HEK293 (cell line): ENCODE measurements around the gene CCDC40.

Experiments used
- CTCF ChIA-PET: fragments of 350-600 bp; formaldehyde crosslinking; extraction: SDS; loops from one replicate; lab custom pipeline; 2021; ENCODE audit warnings: antibody characterized with exemption; lab: Yijun Ruan, JAX
- POLR2A ChIA-PET: fragments of 300-600 bp; formaldehyde crosslinking; extraction: SDS; loops from one replicate; lab custom pipeline; 2020; ENCODE audit warnings: antibody characterized with exemption, inconsistent platforms; lab: Yijun Ruan, JAX
- H3K27ac ChIP-seq: fragments of 200-500 bp; sonication (Bioruptor generic); 2 replicates; pipeline ENCODE4 v1.5.1; 2014; ENCODE audit warnings: low read depth, low read length, control low read depth, inconsistent platforms; ENCODE audit errors: extremely low read depth
- H3K36me3 ChIP-seq, 2 experiments: fragments of 200-500 bp in 1 of 2; sonication (Bioruptor generic) in 1 of 2; 1 replicate in 1 of 2; 2 replicates in 1 of 2; pipeline ENCODE4 v1.5.1; 2014 to 2017; ENCODE audit warnings: inconsistent platforms in 2 of 2, low read length in 2 of 2; ENCODE audit not compliant: control insufficient read depth in 2 of 2, insufficient read depth in 1 of 2
- H3K4me1 ChIP-seq: fragments of 200-500 bp; sonication (Bioruptor generic); 2 replicates; pipeline ENCODE4 v1.5.1; 2014; ENCODE audit warnings: mild to moderate bottlenecking, low read length, inconsistent platforms; ENCODE audit not compliant: control insufficient read depth, insufficient read depth
- H3K4me3 ChIP-seq: 2 replicates; pipeline ENCODE4 v1.5.1; 2011; ENCODE audit warnings: low read depth, mild to moderate bottlenecking, control low read depth, low read length, moderate library complexity
- H3K9me3 ChIP-seq: fragments of 200-500 bp; sonication (Bioruptor generic); 2 replicates; pipeline ENCODE4 v1.5.1; 2014; ENCODE audit warnings: low read depth, low read length, inconsistent platforms; ENCODE audit not compliant: control insufficient read depth, insufficient read depth
- GLIS1 ChIP-seq: fragments of 450-650 bp; formaldehyde crosslinking; IDR thresholded peaks from 2 replicates; pipeline ENCODE4 v1.5.1; 2016; ENCODE audit warnings: missing biosample characterization, missing genetic modification characterization
- KLF16 ChIP-seq: fragments of 450-650 bp; formaldehyde crosslinking; IDR thresholded peaks from 2 replicates; pipeline ENCODE4 v1.5.1; 2017; ENCODE audit warnings: missing biosample characterization, missing genetic modification characterization
- ZBTB26 ChIP-seq: fragments of 450-650 bp; formaldehyde crosslinking; optimal IDR thresholded peaks from 2 replicates; pipeline ENCODE3; 2016; ENCODE audit warnings: missing biosample characterization, mild to moderate bottlenecking, missing genetic modification characterization
- ZFHX2 ChIP-seq: fragments of 450-650 bp; formaldehyde crosslinking; conservative IDR thresholded peaks from 2 replicates; pipeline ENCODE4 v1.5.1; 2016; ENCODE audit warnings: missing biosample characterization, missing genetic modification characterization
- ZNF112 ChIP-seq: fragments of 450-650 bp; formaldehyde crosslinking; IDR thresholded peaks from 2 replicates; pipeline ENCODE4 v1.5.0; 2017; ENCODE audit warnings: missing biosample characterization, missing genetic modification characterization
- ZNF266 ChIP-seq: fragments of 450-650 bp; formaldehyde crosslinking; IDR thresholded peaks from 2 replicates; pipeline ENCODE4 v1.5.1; 2016; ENCODE audit warnings: missing biosample characterization, missing genetic modification characterization, low read depth
- ZNF280C ChIP-seq: fragments of 450-650 bp; formaldehyde crosslinking; IDR thresholded peaks from 2 replicates; pipeline ENCODE4 v1.5.1; 2016; ENCODE audit warnings: missing biosample characterization, missing genetic modification characterization
- ZNF391 ChIP-seq: fragments of 450-650 bp; formaldehyde crosslinking; IDR thresholded peaks from 2 replicates; pipeline ENCODE4 v1.5.1; 2016; ENCODE audit warnings: low read depth, missing biosample characterization, missing genetic modification characterization, borderline replicate concordance
- ZNF416 ChIP-seq: fragments of 450-650 bp; formaldehyde crosslinking; IDR thresholded peaks from 2 replicates; pipeline ENCODE4 v1.5.1; 2016; ENCODE audit warnings: missing biosample characterization, missing genetic modification characterization
- ZNF501 ChIP-seq: fragments of 450-650 bp; formaldehyde crosslinking; IDR thresholded peaks from 2 replicates; pipeline ENCODE4 v1.5.1; 2016; ENCODE audit warnings: missing biosample characterization, missing genetic modification characterization
- ZNF571 ChIP-seq: fragments of 450-650 bp; formaldehyde crosslinking; IDR thresholded peaks from 2 replicates; pipeline ENCODE4 v1.5.0; 2017; ENCODE audit warnings: missing biosample characterization, missing genetic modification characterization
- ZSCAN16 ChIP-seq: fragments of 450-650 bp; formaldehyde crosslinking; IDR thresholded peaks from 2 replicates; pipeline ENCODE4 v1.5.1; 2016; ENCODE audit warnings: missing biosample characterization, missing genetic modification characterization
- ZSCAN4 ChIP-seq: fragments of 450-650 bp; formaldehyde crosslinking; IDR thresholded peaks from 2 replicates; pipeline ENCODE4 v1.5.1; 2017; ENCODE audit warnings: missing biosample characterization, missing genetic modification characterization
- TF ChIP-seq, protein P1 (sequence below): fragments of 450-650 bp; formaldehyde crosslinking; IDR thresholded peaks from 2 replicates; pipeline ENCODE4 v1.5.1; 2016; ENCODE audit warnings: missing biosample characterization, missing genetic modification characterization, borderline replicate concordance
- TF ChIP-seq, protein P2 (sequence below): fragments of 450-650 bp; IDR thresholded peaks from 2 replicates; pipeline ENCODE4 v1.5.1; 2018; ENCODE audit warnings: missing biosample characterization, mild to moderate bottlenecking, missing genetic modification characterization
- TF ChIP-seq, protein P3 (sequence below): fragments of 450-650 bp; formaldehyde crosslinking; IDR thresholded peaks from 2 replicates; pipeline ENCODE4 v1.5.1; 2016; ENCODE audit warnings: missing biosample characterization, missing genetic modification characterization

The CCDC40 gene

GRCh38 chr17:80018917-80019651 lies 17.4 kb upstream of the CCDC40 start:
- H3K27ac ChIP-seq, result no peak overlapping the region
- H3K36me3 ChIP-seq, result peaks cover 0 to 6% of the 10 kb centered on the region in 2 experiments; a peak in 1 of 3 replicates
- H3K4me1 ChIP-seq, result 0 out of 2 replicates have a peak, but pooled peaks cover 3% of the 10 kb centered on the region
- CTCF ChIA-PET, result interaction anchor here (4.0 kb wide), 1 partner anchor 12 kb away, joined by 50 read pairs; no protein-coding TSS in a partner anchor
- TF ChIP-seq ZFHX2 (tag by site-specific recombination) (no peak), ZNF112 (tag by site-specific recombination) (no peak), ZNF280C (no peak)
- H3K9me3 ChIP-seq, result 0 out of 2 replicates have a peak, but pooled peaks cover 2% of the 10 kb centered on the region
- H3K4me3 ChIP-seq, result no peak overlapping the region
- POLR2A ChIA-PET, result interaction anchor here (0.7 kb wide), 1 partner anchor 208 kb away, joined by 3 read pairs; no protein-coding TSS in a partner anchor

- no peak overlapping the region for H3K27ac ChIP-seq
- no peak overlapping the region for H3K4me3 ChIP-seq
- TF ChIP-seq ZNF266 (tag by site-specific recombination), result no peak
- peak; percentile 83 for TF ChIP-seq ZSCAN4
- TF ChIP-seq ZNF571 (tag by site-specific recombination), result 0 out of 2 replicates have a peak, but pooled peaks have one; percentile 45
- POLR2A ChIA-PET, result interaction anchor here (1.2 kb wide), 1 partner anchor 17 kb away, joined by 3 read pairs; no protein-coding TSS in a partner anchor
- peaks cover 3% of the 10 kb centered on the region; the same call in 1 of the 2 replicates for H3K4me1 ChIP-seq
- CTCF ChIA-PET, result interaction anchor here (1.3 to 4.3 kb wide), 2 partner anchors 13 to 61 kb away, joined by 4 to 58 read pairs; no protein-coding TSS in a partner anchor
- H3K9me3 ChIP-seq, result no peaks in the 10 kb centered on the region
- H3K36me3 ChIP-seq, result peaks cover 0 to 5% of the 10 kb centered on the region in 2 experiments; a peak in 1 of 3 replicates
Measured at GRCh38 chr17:80021600-80021999, 14.8 kb upstream of the CCDC40 start.

- H3K27ac ChIP-seq, result no peak overlapping the region
- H3K9me3 ChIP-seq, result no peaks in the 10 kb centered on the region
- no peak overlapping the region for H3K4me3 ChIP-seq
- peaks cover 3% of the 10 kb centered on the region; the same call in 1 of the 2 replicates for H3K4me1 ChIP-seq
- CTCF ChIA-PET, result interaction anchor here (1.2 to 4.3 kb wide), 2 partner anchors 15 to 59 kb away, joined by 3 to 58 read pairs; no protein-coding TSS in a partner anchor
- POLR2A ChIA-PET, result no interaction called here
- H3K36me3 ChIP-seq, result peaks cover 0 to 9% of the 10 kb centered on the region in 2 experiments; a peak in 1 of 3 replicates
- TF ChIP-seq, protein P1, sequence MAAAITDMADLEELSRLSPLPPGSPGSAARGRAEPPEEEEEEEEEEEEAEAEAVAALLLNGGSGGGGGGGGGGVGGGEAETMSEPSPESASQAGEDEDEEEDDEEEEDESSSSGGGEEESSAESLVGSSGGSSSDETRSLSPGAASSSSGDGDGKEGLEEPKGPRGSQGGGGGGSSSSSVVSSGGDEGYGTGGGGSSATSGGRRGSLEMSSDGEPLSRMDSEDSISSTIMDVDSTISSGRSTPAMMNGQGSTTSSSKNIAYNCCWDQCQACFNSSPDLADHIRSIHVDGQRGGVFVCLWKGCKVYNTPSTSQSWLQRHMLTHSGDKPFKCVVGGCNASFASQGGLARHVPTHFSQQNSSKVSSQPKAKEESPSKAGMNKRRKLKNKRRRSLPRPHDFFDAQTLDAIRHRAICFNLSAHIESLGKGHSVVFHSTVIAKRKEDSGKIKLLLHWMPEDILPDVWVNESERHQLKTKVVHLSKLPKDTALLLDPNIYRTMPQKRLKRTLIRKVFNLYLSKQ (tag by site-specific recombination), result no peak
- TF ChIP-seq GLIS1, result no peak
- TF ChIP-seq, protein P2, sequence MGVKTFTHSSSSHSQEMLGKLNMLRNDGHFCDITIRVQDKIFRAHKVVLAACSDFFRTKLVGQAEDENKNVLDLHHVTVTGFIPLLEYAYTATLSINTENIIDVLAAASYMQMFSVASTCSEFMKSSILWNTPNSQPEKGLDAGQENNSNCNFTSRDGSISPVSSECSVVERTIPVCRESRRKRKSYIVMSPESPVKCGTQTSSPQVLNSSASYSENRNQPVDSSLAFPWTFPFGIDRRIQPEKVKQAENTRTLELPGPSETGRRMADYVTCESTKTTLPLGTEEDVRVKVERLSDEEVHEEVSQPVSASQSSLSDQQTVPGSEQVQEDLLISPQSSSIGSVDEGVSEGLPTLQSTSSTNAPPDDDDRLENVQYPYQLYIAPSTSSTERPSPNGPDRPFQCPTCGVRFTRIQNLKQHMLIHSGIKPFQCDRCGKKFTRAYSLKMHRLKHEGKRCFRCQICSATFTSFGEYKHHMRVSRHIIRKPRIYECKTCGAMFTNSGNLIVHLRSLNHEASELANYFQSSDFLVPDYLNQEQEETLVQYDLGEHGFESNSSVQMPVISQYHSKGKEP (tag by site-specific recombination), result no peak
- no peak for TF ChIP-seq ZBTB26
- TF ChIP-seq ZNF501, result no peak
- TF ChIP-seq ZSCAN16 (tag by site-specific recombination), result no peak
- no peak for TF ChIP-seq ZNF416 (tag by site-specific recombination)
- TF ChIP-seq, protein P3, sequence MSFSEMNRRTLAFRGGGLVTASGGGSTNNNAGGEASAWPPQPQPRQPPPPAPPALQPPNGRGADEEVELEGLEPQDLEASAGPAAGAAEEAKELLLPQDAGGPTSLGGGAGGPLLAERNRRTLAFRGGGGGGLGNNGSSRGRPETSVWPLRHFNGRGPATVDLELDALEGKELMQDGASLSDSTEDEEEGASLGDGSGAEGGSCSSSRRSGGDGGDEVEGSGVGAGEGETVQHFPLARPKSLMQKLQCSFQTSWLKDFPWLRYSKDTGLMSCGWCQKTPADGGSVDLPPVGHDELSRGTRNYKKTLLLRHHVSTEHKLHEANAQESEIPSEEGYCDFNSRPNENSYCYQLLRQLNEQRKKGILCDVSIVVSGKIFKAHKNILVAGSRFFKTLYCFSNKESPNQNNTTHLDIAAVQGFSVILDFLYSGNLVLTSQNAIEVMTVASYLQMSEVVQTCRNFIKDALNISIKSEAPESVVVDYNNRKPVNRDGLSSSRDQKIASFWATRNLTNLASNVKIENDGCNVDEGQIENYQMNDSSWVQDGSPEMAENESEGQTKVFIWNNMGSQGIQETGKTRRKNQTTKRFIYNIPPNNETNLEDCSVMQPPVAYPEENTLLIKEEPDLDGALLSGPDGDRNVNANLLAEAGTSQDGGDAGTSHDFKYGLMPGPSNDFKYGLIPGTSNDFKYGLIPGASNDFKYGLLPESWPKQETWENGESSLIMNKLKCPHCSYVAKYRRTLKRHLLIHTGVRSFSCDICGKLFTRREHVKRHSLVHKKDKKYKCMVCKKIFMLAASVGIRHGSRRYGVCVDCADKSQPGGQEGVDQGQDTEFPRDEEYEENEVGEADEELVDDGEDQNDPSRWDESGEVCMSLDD, result no peak
- TF ChIP-seq ZNF391 (tag by site-specific recombination), result no peak
- TF ChIP-seq KLF16 (tag by site-specific recombination), result no peak
Measured at GRCh38 chr17:80023481-80024205, 12.8 kb upstream of the CCDC40 start.
